ENCODE data around the gene ZCCHC17.

Gene ZCCHC17

DNA sequence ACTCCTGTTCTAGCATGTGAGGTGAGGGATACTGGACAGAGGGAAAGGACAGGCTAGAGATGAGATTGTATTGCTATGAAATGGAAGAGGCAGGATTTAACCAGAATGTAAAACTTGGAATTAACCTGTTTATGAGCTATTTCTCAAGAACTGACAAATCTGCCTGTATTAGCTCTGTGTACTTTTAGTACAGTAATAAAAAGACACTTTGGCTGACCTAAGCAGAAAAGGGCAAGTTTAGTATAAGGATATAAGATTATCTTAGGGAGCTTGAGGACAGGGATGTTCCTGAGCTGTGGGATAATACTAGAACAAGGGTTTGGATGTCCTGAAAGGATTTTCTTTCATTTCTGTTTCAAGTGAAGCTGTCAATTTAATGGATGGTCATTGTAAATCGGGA is 11.2 kb downstream of the ZCCHC17 start:
- DNase-seq = no peak

DNA sequence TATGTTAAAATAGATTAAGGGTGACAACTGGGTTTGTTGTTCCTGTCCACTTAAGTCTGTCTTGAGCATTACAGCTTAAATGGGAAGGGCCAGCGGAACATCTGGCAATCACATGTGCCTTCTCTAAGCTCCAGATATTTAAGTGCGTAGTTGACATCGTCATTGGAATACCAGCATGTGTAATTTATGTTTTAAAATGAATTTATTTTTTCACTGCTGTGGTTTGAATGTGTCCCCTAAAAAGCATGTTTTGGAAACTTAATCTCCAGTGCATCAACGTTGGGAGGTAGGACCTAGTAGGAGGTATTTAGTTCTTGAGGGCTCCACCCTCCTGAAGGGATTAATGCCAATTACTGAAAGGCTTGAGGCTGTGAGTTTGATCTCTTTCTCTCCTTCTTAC is 13.4 kb downstream of the ZCCHC17 start:
- DNase-seq = no peak

DNA sequence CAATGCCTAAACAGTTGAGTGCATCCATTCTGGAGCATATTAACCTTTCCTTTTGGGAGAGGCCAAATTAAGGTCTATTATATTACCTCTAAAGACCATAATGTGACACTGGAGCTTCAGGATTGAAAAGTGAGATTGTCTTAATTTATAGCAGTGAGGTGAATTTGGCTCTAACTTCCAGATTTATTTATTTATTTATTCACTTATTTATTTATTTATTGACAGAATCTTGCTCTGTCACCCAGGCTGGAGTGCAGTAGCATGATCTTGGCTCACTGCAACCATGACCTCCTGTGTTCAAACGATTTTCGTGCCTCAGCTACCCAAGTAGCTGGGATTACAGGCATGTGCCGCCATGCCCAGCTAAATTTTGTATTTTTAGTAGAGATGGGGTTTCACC is 19.1 kb downstream of the ZCCHC17 start:
- no peak for DNase-seq

DNA sequence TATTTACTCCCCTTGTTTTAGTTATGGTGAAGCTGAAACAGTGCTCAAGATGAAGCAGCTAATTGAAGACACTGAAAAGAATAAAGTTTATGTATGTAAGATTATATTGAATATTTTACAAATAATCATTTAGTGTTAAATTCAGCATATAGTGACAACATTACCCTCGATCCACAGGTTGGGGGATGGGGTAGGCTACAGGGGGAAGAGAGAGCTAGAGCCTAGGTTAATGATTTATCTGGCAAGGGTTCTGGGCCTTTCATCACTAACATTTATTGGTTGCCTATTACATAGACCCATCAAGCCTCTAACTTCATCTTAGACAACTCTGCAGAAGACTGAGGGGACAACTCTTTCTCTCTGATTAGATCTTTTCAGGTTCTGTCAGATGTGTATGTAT is 21.3 kb downstream of the ZCCHC17 start:
- no peak for DNase-seq

DNA sequence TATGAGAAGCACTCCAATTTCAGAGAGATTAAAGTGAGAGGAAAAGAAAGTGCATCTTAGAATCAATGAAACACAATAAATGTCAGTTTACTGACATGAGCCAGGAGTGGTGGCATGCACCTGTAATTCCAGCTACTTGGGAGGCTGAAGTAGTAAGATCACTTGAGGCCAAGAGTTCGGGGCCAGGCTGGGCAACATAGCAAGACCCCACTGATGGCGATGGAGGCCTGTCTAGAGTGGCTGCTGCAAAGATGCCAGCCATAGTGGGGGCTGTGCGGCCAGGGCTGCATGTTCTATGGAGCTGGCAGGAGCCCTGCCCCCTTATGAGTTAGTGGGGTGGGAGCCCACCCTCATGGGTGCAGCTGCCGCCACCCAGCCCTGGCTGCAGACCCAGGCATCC is 27.3 kb downstream of the ZCCHC17 start:
- DNase-seq = no peak

DNA sequence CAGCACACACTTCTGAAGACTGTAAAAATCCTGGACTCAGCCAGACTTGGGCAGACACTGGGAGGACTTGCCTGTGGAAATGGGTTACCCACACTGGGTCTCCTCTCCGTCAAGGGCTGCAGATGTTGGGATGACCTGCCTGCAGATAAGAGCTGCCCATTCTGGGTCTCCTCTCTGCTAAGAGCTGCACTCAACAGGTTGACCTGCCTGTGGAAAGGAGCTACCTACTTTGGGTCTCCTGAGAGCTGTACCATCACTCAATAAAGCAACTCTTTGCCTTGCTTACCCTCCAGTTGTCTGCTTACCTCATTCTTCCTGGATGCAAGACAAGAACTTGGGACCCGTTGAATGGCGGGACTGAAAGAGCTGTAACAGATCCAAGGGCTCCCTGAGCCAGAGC is 28.2 kb downstream of the ZCCHC17 start:
- no peak for DNase-seq

DNA sequence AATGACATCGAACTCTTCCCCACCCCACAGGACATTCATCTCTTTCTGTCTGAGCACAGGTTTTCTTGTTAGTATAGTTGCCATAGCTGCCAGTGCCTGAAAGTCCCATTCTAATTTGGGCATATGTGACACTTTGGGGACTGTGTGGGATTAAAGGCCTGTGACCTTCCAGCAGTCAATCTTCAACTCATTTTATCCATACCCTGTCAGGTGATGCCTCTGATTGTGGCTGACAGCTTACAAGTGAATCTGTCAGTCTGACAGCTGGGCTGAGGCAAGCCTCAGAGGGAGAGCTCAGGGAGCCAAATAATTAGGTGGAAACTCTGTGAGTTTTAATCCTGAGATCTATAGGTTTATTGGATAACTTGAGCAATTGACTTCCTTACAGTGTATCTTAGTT is 29.6 kb downstream of the ZCCHC17 start:
- no peak for DNase-seq

DNA sequence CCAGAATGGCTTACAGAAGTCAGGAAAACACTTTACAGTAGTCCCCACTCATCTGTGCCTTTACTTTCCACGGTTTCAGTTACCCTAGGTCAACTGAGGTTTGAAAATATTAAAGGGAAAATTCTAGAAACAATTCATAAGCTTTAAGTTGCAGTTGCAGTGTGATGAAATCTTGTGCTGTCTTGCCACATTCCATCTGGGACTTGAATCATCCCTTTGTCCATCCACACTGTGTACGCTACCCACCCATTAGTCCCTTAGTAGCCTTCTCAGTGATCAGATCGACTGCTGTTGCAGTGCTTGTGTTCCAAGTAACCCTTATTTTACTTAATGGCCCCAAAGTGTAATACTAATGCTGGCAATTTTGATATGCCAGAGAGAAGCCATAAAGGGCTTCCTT is 30.5 kb downstream of the ZCCHC17 start:
- DNase-seq = no peak

DNA sequence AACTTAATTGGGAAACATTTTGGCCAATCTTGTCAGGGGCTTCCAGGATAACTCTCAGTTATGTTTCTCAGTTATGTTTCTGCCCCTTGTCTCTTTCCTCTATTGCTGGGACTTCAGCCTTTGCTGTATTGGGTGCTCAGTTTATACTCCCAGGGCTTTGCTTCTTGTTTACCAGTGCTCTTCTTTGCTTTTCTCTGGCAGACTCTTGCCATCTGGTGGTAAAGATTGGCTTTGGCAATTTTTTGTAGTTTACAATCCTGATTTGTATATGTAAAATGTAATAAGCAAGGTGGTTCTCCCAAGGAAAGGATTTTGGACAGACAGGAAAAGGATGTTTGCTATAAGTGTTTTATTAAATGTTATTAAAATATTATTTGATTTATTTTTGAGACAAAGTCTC is 38.2 kb downstream of the ZCCHC17 start:
- DNase-seq = peak; percentile 62

DNA sequence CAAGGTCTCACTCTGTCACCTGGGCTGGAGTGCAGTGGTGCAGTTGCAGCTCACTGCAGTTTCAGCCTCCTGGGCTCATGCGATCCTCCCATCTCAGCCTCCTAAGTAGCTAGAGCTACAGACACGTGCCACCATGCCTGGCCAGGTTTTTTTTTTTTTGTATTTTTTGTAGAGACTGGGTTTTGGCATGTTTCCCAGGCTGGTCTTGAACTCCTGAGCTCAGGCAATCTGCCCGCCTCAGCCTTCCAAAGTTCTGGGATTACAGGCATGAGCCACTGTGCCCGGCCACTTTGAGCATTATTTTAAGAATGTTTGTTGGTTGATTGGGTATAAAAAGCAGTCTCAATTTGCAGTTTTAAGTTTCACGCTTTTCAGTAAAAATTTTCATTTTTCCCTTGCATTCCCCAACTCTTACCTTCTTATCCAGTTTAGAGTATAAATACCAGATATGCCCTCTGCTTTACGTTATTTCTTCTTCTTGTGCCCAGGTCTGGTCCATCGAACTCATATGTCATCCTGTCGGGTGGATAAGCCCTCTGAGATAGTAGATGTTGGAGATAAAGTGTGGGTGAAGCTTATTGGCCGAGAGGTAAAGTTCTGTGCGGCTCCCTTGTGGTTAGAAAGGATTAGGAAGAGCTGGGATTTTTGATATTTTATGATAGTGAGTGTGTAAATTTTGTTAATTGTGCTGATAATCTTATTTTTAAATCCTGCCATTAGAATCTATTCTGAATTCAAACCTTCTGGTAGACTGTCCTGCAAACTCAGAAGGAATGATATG is 40.0 kb downstream of the ZCCHC17 start:
- no peak for DNase-seq

DNA sequence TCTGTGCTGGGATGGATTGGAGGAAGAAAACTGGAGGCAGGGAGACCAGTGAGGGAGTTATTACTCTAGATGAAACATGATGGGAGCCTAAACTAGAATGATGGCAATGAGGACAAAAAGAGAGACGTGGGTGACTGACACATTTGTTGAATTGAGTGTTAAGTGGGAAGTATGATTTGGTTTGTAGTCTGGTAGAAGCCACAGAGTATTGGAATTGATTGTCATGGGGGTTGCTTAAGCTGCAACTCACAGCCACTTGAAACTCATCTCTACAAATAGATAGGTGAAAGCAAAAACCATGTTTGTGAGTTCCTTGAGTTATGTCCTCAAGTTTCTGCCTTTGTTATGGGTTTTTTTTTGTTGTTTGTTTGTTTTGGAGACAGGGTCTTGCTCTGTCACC is 47.7 kb downstream of the ZCCHC17 start:
- DNase-seq = no peak

DNA sequence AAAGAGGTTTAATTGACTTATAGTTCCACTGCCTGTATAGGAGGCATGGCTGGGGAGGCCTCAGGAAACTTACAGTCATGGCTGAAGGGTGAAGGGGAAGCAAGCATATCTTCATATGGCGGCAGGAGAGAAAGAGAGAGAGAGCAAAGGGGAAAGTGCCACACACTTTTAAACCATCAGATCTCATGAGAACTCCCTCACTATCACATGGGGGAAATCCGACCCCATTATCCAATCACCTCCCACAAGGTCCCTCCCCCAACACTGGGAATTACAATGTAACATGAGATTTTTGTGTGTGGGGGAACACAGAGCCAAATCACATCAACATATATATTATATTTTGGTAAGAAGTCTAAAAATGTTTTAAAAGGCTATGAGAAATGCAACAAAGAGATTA is 48.8 kb downstream of the ZCCHC17 start:
- DNase-seq = no peak

DNA sequence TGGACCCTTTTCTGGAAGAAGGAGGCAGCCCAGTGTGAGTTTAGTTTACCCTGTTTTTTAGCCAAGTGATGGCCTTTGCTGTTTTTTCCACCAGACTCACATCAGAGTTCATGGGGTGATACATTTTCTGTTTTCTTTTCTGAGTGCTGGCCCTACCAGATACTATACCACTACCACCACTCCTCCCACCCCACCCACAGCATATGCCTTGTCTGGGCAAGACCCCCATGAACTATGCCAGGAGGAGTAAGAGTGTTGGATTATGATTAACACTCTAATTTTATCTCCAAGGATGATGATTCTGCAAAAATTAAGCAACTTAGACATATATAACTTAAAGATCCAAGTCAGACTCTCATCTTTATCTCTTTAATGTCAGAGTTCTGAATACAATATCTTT is 50.0 kb downstream of the ZCCHC17 start:
- DNase-seq = no peak

DNA sequence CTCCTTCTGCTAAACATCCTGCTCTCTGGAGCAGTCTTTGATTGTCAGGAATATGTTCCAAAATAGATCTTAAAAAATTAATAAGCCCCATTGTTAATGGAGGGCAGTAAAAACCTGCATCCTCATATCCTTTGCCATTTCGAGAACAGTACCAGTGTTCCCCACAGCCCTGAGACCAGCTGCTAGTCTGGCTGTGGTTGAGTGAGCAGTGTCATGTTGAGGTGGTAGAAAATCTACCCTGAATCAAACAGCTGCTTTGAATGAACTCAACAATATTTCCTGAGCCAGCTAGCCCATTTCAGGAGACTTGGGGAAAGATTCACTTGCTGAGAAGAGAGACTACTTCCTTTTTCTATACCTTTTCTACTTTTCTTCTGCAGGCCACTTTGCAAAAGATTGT is 51.6 kb downstream of the ZCCHC17 start:
- DNase-seq = no peak

DNA sequence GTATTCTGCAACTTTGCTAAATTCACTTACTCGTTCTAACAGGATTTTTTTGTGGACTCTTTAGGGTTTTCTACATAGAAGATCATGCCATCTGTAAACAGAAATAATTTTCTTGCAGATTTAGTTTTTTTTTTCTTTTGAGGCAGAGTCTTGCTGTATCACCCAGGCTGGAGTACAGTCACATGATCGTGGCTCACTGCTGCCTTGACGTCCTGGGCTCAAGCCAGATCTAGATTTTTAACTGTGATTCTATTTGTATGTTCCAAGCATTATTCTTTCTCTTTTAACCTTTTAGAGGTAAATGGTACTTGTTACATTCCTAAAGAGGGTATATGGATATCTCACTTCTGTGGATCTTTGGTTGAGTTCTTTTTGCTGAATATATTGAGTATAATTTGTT is 57.5 kb downstream of the ZCCHC17 start:
- no peak for DNase-seq

DNA sequence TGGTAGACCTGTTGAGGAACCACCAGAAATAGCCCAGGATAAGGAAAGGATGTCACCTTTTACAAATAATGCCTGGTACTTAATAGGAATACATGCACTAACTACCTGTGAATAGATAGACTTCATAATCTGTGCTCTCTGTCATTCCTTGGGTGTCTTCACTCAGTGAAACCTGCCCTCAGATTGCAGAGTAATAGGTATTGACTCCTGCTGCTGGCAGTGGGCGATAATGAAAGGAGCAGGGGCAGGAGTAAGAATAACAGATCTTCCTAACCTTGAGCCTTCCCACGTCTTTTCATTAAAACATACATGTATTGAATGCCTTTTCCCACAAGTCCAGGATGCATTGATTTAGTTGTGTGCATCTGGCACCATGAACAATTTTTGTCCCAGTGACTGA is 59.6 kb downstream of the ZCCHC17 start:
- DNase-seq = no peak

DNA sequence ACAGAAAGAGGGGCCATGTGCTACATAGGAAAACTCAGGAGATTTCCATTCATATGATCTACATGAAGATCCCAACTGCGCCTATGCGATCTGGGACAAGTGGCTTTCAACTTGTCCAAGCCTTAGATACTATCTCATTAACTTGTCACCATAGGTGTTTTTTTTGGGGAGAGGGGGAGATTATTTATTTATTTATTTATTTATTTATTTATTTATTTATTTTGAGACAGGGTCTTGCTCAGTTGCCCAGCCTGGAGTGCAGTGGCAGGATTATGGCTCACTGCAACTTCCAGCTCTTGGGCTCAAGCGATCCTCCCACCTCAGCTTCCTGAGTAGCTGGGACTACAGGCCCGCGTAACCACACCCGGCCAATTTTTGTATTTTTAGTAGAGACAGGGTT is 64.8 kb downstream of the ZCCHC17 start:
- no peak for DNase-seq

DNA sequence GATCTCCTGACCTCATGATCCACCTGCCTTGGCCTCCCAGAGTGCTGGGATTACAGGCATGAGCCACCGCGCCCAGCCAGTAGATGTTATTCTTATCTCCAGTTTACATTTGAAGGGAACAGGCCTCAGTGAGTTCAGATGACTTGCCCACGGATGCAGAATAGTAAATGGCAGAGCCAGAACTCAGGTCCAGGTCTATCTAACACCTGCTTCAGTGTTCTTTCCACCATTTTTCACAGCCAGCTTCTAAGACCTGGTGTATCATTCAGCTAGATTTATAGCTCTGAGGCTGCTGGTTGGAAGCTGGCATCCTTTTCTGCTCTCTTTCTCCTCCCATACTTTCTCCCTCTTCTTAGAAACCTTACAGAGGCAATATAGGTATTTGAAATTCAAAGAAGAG is 65.2 kb downstream of the ZCCHC17 start:
- DNase-seq = no peak

DNA sequence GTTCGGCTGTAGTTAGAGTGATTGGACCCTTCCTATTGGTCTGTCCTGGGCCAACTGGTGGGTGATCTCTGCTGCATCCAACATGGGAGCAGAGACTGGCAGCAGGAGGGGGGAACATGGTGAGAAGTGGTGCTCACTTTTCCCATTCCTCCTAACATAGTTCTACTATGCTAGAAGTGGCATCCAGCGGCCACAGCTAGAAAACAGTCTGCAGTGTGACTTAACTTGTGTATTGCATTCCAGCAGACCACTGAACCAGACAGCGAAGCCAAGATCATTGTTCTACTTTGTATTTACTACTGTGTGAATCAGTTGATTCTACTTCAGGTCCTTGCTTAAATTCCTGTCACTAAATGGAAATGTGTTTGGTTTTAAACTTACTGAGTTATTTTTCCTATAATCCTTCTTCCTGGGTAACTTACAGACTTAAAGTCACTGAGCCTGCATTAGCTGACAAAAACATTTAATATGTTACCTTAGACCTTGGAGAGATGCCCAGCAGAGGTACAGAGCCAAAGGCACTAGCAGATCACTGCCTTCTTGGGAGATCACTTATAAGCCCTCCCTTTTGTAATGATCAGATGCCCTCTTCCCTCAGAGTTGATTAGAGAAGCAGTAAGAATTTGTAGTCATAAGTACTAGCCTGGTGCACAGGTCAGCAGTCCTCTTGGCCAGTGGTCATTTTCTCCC is 67.9 kb downstream of the ZCCHC17 start:
- DNase-seq = no peak

DNA sequence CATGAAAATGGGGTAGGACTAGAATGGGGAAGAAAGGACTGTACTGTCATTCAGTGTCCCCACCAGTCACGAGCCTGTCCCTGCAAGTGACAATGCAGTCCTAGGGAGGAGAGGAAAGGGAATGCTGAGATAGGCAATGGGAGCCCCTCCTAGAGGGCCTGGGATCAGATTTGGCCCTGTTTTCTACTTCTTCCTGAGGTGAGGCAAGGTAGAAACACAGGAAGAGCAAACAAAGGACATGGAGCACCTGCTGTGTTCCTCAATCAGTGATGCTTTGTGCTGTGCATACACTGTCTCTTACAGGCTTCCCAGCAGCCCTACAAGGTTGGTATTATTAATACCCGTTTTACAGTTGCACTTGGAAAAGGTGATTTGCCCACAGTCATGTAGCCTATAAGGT is 70.0 kb downstream of the ZCCHC17 start:
- DNase-seq = no peak

DNA sequence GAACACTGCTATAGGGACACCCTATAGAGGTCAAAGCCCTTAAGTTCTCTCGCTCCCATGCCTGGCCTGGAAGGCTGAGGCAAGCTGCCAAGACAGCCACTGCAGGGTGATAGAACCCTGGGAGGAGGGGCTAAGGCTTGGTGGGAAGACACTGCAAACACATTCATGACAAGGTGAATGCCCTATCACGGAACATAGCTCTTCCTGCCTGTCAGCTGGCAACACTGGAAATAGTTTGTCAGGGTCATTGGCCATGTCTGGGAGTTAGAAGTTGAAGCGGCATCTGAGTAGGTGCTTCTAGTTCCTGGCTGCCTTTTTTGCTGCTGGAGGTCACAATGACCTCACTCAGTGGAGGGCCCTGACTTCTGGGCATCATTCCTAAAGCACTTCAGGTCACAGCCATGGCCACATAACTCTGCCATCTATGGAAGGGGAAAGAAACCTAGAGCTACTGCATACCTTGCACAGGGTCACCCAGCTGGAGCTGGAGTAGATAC is 71.8 kb downstream of the ZCCHC17 start:
- DNase-seq = no peak

DNA sequence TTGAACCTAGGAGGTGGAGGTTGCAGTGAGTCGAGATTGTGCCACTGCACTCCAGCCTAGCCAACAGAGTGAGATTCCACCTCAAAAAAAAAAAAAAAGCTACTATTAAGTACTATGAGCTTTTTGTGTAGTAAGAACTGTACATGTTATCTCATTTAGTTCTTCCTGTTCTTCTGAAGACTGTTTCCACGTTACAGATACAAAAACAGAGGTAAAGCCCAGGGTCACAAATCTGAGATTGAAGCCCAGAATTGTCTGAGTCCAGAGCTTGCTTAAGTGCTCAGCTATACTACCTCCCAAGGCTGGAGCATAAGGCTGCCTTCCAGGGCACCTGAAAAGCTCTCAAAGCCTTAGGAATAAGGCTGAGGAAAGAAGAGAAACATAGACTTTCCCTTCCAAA is 73.2 kb downstream of the ZCCHC17 start:
- DNase-seq = no peak

DNA sequence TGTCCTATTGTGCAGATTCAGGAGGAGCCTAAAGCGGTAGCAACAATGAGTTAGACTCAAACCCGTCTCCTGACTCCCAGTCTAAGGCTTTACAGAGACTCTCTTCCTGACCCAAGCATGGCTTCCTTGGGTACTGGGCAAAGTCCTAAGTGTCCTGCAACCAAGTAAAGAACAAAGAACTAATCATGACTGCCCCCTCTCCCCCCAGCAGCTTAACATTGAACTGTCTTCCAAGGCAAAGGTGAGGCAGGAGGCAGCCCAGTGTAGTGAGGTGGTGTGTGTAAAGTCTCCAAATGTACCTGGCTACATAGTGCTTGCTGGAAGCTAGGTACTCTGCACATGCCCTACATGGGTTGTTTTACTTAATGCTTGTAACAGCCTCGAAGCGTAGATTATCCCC is 73.7 kb downstream of the ZCCHC17 start:
- no peak for DNase-seq

DNA sequence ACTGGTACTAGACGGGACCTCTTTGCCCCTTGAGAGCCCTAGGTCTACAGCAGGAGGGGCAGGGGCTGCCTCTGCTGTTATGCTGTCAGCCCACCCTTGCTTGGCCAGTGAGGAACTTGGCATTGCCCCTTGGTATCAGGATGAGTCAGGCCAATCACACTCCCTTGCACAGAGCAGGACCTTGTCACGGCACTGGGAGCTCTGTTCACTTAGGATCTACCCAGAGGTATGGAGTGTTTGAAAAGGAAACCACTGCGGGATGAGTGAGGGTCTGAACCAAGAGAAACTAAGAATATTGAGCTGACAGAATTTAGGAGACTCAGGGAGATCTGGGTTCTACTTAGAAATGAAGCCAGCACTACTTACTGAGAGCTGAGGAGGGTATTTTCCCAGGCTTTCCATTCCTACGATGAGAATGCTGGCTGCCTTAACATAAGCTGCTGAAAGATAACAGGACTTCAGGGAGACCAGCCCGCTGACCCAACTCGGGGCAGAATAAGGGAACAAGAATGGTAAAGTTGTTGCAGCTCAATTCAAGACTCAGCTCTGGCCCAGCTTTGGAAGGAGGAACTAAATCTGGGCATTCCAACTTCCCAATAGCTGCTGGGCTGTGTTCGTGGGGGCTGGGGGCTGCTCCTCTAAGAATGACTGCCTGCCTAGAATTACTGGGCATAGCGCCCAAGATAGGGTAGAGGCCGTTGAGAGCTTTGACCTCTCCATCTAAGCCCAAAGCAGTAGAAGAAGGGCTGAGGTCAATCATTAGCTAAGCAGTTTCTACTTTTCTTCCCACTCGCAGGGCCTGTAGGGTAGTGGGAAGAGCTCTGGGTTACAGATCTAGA is 74.5 kb downstream of the ZCCHC17 start:
- DNase-seq = no peak

All from DMS 273 treated with DMSO at 0.1 percent for 48 hours (cell line).